ENCODE data around the gene PIP5K1A.

GRCh38 chr1:151286619-151287340 lies 88.4 kb downstream of the PIP5K1A start:
- TF ChIP-seq GATA3 (IDR thresholded peaks at IDR 0.05; ENCODE audit: low read depth, low read length) (no peak), GATA2 (IDR thresholded peaks at IDR 0.05; ENCODE audit: low read depth, low read length) (no peak)
